Caco-2 (cell line): ENCODE data around the gene RPTN. TPM values are rescaled to one million over a fixed set of nuclear protein-coding genes. Genes with fewer than 3 reads are reported as not detected.

Source experiments
- BruUV-seq: library from RNA; stranded (reverse); fragments of 400-500 nt; replicated peaks from 2 replicates; lab custom pipeline; 2021; lab: Mats Ljungman, UMichigan
- CTCF ChIA-PET: fragments of 300-600 bp; sonication (Branson Sonifier 250); formaldehyde crosslinking; loops from one replicate; lab custom pipeline; 2022; ENCODE audit warnings: antibody characterized with exemption; lab: Charles Lee
- POLR2A ChIA-PET: fragments of 300-600 bp; sonication (Branson Sonifier 250); formaldehyde crosslinking; loops from one replicate; lab custom pipeline; 2022; ENCODE audit warnings: antibody characterized with exemption; lab: Charles Lee
- DNase-seq, 2 experiments: peaks; one replicate each; pipeline versions ENCODE4 v3.0.0 to v3.0.0-alpha.2; 2020 to 2022
- H3K27me3 ChIP-seq: replicated peaks from 2 replicates; pipeline ENCODE4 v1.6.0; 2011; ENCODE audit warnings: low read length; ENCODE audit not compliant: control insufficient read depth, insufficient read depth
- H3K36me3 ChIP-seq: 2 replicates; pipeline ENCODE4 v1.5.1; 2011; ENCODE audit warnings: low read length; ENCODE audit not compliant: control insufficient read depth, insufficient read depth
- H3K4me1 ChIP-seq: fragments of 250-450 bp; sonication (Bioruptor Pico); 2 replicates; pipeline ENCODE4 v1.5.1; 2020; ENCODE audit warnings: mild to moderate bottlenecking
- H3K4me3 ChIP-seq: 2 replicates; pipeline ENCODE4 v1.5.1; 2011; ENCODE audit warnings: low read depth, mild to moderate bottlenecking, control low read depth, low read length
- H3K9me3 ChIP-seq: fragments of 250-450 bp; sonication (Bioruptor Pico); 2 replicates; pipeline ENCODE4 v1.5.1; 2020; ENCODE audit warnings: mild to moderate bottlenecking, moderate library complexity
- H3K27ac Mint-ChIP-seq: one replicate; pipeline ENCODE4 v1.8.0; 2022; ENCODE audit warnings: mixed read lengths; ENCODE audit not compliant: unreplicated experiment
- H3K27me3 Mint-ChIP-seq: one replicate; pipeline ENCODE4 v1.8.0; 2022; ENCODE audit warnings: mixed read lengths; ENCODE audit not compliant: insufficient read depth, unreplicated experiment
- H3K36me3 Mint-ChIP-seq: one replicate; pipeline ENCODE4 v1.8.0; 2022; ENCODE audit warnings: mild to moderate bottlenecking, mixed read lengths; ENCODE audit not compliant: insufficient read depth, unreplicated experiment
- H3K4me1 Mint-ChIP-seq: one replicate; pipeline ENCODE4 v1.8.0; 2022; ENCODE audit warnings: low read depth, mixed read lengths; ENCODE audit not compliant: unreplicated experiment
- H3K4me3 Mint-ChIP-seq: one replicate; pipeline ENCODE4 v1.8.0; 2022; ENCODE audit warnings: mild to moderate bottlenecking, moderate library complexity, mixed read lengths; ENCODE audit not compliant: unreplicated experiment
- H3K9me3 Mint-ChIP-seq: one replicate; pipeline ENCODE4 v1.8.0; 2022; ENCODE audit warnings: mixed read lengths; ENCODE audit not compliant: unreplicated experiment
- CTCF ChIP-seq, 2 experiments: fragments of 200-600 bp in 1 of 2; IDR thresholded peaks; 1 replicate in 1 of 2; 2 replicates in 1 of 2; pipeline versions ENCODE4 v1.5.1 to v1.8.0; 2011 to 2022; ENCODE audit warnings: antibody characterized with exemption in 1 of 2, control low read depth in 1 of 2, inconsistent platforms in 1 of 2, low read depth in 1 of 2, low read length in 1 of 2, mild to moderate bottlenecking in 1 of 2, moderate library complexity in 1 of 2; ENCODE audit not compliant: insufficient read depth in 1 of 2, severe bottlenecking in 1 of 2, unreplicated experiment in 1 of 2
- intact Hi-C: fragments of 100-400 bp; cut with micrococcal nuclease; formaldehyde crosslinking; loops from one replicate; pipeline ENCODE4 v1.10.0; 2022; ENCODE audit not compliant: unreplicated experiment
- total RNA-seq: library from RNA; stranded (reverse); gene quantifications from 2 replicates; pipeline ENCODE4 v1.2.3, GENCODE V29; 2022

RPTN gene
- total RNA-seq, 1 experiment from 2014 or later, result not detected

DNA sequence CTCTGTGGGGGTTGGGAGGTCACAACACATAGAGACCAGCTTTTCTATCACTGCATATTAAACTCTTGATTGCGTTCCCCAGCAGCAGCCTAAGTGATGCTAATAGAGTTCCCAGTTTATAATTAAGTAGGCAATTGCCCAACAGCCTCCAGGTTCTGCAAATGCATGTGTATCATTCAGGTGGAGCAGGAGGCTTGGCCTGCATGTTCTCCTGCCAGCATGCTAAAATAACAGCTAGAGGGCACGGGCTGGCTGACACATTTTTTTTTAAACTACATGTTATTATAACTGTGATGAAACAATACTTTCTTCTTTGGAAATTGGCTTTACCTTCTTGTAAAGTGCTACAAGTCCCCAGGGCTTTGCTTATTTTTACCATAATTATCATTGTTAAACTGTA lies 54.2 kb downstream of the RPTN start:
- H3K27me3 ChIP-seq, result peaks cover 7% of the 10 kb centered on the region
- TF ChIP-seq CTCF (IDR thresholded peaks at IDR 0.05; ENCODE audit: insufficient read depth in 1 of 2, low read depth in 1 of 2, low read length in 1 of 2, severe bottlenecking in 1 of 2, unreplicated experiment in 1 of 2), result no peak
- no peaks in the 10 kb centered on the region for H3K36me3 ChIP-seq
- Mint-ChIP-seq H3K4me3 (no peak overlapping the region), H3K36me3 (peaks cover 10% of the 10 kb centered on the region), H3K4me1 (peaks cover 10% of the 10 kb centered on the region), H3K9me3 (no peaks in the 10 kb centered on the region), H3K27me3 (peaks cover 17% of the 10 kb centered on the region), H3K27ac (no peak overlapping the region)
- no peak for DNase-seq
- intact Hi-C loops, result no loop called here
- H3K4me3 ChIP-seq, result no peak overlapping the region
- CTCF ChIA-PET, result no interaction called here
- no peaks in the 10 kb centered on the region for H3K9me3 ChIP-seq
- POLR2A ChIA-PET, result no interaction called here
- BruUV-seq, result no TSS peak
- H3K4me1 ChIP-seq, result peaks cover 13% of the 10 kb centered on the region

Other genes starting within 250 kb of the RPTN start
- 7.1 and 9.5 TPM in 2 replicates for gene THEM4, start 249.7 kb downstream of the RPTN start, total RNA-seq
- gene S100A10, start 165.4 kb downstream of the RPTN start, total RNA-seq, result 2,143 and 2,154 TPM in 2 replicates
- gene S100A11, start 122.2 kb downstream of the RPTN start, total RNA-seq, result 364 and 408 TPM in 2 replicates
- not detected in 2 replicates for gene TCHHL1, start 70.2 kb downstream of the RPTN start, total RNA-seq
- gene TCHH, start 43.8 kb downstream of the RPTN start, total RNA-seq, result 0.39 and 0.54 TPM in 2 replicates
- not detected in 2 replicates for gene HRNR, start 65.0 kb upstream of the RPTN start, total RNA-seq
- gene FLG, start 166.0 kb upstream of the RPTN start, total RNA-seq, result not detected in 2 replicates
- not detected in 2 replicates for gene FLG2, start 200.8 kb upstream of the RPTN start, total RNA-seq